Measurements from ENCODE around the gene CA10.

- TF ChIP-seq EZH2 (IDR thresholded peaks at IDR 0.05; ENCODE audit: insufficient read depth, poor library complexity, severe bottlenecking) (no peak), EZH2phosphoT487 (IDR thresholded peaks at IDR 0.05; ENCODE audit: insufficient read depth, low read depth) (no peak)
These were observed 327.6 kb downstream of the CA10 start for GRCh38 chr17:51830886-51831285.
